ENCODE results near the gene CST3. TPM values are rescaled to one million over a fixed set of nuclear protein-coding genes. Genes with fewer than 3 reads are reported as not detected.
A peak's percentile ranks its signal among the peaks of the same experiment; 100 is the strongest.

The CST3 gene
- total RNA-seq, 2 donors from 2014 or later = 131 to 177 TPM

- no peak overlapping the region for H3K4me3 ChIP-seq (ENCODE audit: low read length)
- no peaks in the 10 kb centered on the region for H3K27me3 ChIP-seq (ENCODE audit: control insufficient read depth, insufficient read depth, low read length, poor library complexity, severe bottlenecking)
- no peak for DNase-seq
- Mint-ChIP-seq H3K27ac (no peak overlapping the region), H3K9me3 (no peaks in the 10 kb centered on the region), H3K4me3 (no peak overlapping the region), H3K4me1 (peaks cover 37% of the 10 kb centered on the region), H3K36me3 (ENCODE audit: low read depth) (no peaks in the 10 kb centered on the region), H3K27me3 (ENCODE audit: insufficient read depth) (no peaks in the 10 kb centered on the region)
- peaks cover 2% of the 10 kb centered on the region for H3K4me1 ChIP-seq (ENCODE audit: control insufficient read depth, insufficient read depth, low read length)
- no peaks in the 10 kb centered on the region for H3K36me3 ChIP-seq (ENCODE audit: control insufficient read depth, insufficient read depth, low read length)
- WGBS, 2 experiments (ENCODE audit: insufficient coverage in 1 of 2, insufficient read length in 1 of 2) = 87 to 100% methylated on average over 2 to 3 of the region's 3 CpGs
- no peak overlapping the region for H3K9ac ChIP-seq (ENCODE audit: extremely low read depth, low read length, poor library complexity, severe bottlenecking)
- TF ChIP-seq CTCF (conservative IDR thresholded peaks at IDR 0.05) = no peak
- no peak overlapping the region for H3K27ac ChIP-seq (ENCODE audit: low read depth, low read length)
- peaks cover 4% of the 10 kb centered on the region for H3K9me3 ChIP-seq (ENCODE audit: control insufficient read depth, low read length)
Observed at GRCh38 chr20:23627501-23627900, 10.3 kb downstream of the CST3 start.

GRCh38 chr20:23626040-23626620 lies 11.6 kb downstream of the CST3 start:
- peak; percentile 53 for DNase-seq
- Histone ChIP-seq H3K9ac (ENCODE audit: extremely low read depth, low read length, poor library complexity, severe bottlenecking) (no peak overlapping the region), H3K27ac (ENCODE audit: low read depth, low read length) (no peak overlapping the region), H3K4me3 (ENCODE audit: low read length) (no peak overlapping the region), H3K27me3 (ENCODE audit: control insufficient read depth, insufficient read depth, low read length, poor library complexity, severe bottlenecking) (no peaks in the 10 kb centered on the region), H3K4me1 (ENCODE audit: control insufficient read depth, insufficient read depth, low read length) (peaks cover 2% of the 10 kb centered on the region), H3K9me3 (ENCODE audit: control insufficient read depth, low read length) (peaks cover 4% of the 10 kb centered on the region), H3K36me3 (ENCODE audit: control insufficient read depth, insufficient read depth, low read length) (no peaks in the 10 kb centered on the region)
- Mint-ChIP-seq H3K4me3 (no peak overlapping the region), H3K4me1 (peaks cover 39% of the 10 kb centered on the region), H3K9me3 (no peaks in the 10 kb centered on the region), H3K27me3 (ENCODE audit: insufficient read depth) (no peaks in the 10 kb centered on the region), H3K27ac (no peak overlapping the region), H3K36me3 (ENCODE audit: low read depth) (no peaks in the 10 kb centered on the region)
- no peak for TF ChIP-seq CTCF (conservative IDR thresholded peaks at IDR 0.05)
- 91 to 92% methylated on average over 4 of the region's 4 CpGs for WGBS, 2 experiments (ENCODE audit: insufficient coverage in 1 of 2, insufficient read length in 1 of 2)

- no peak overlapping the region for H3K4me3 ChIP-seq (ENCODE audit: low read length)
- Mint-ChIP-seq H3K9me3 (no peaks in the 10 kb centered on the region), H3K27ac (no peak overlapping the region), H3K4me3 (no peak overlapping the region), H3K27me3 (ENCODE audit: insufficient read depth) (no peaks in the 10 kb centered on the region), H3K4me1 (peaks cover 45% of the 10 kb centered on the region), H3K36me3 (ENCODE audit: low read depth) (no peaks in the 10 kb centered on the region)
- no peak overlapping the region for H3K9ac ChIP-seq (ENCODE audit: extremely low read depth, low read length, poor library complexity, severe bottlenecking)
- TF ChIP-seq CTCF (conservative IDR thresholded peaks at IDR 0.05) = no peak
- peak; percentile 28 for DNase-seq
- H3K27ac ChIP-seq (ENCODE audit: low read depth, low read length) = no peak overlapping the region
- peaks cover 4% of the 10 kb centered on the region for H3K9me3 ChIP-seq (ENCODE audit: control insufficient read depth, low read length)
- H3K27me3 ChIP-seq (ENCODE audit: control insufficient read depth, insufficient read depth, low read length, poor library complexity, severe bottlenecking) = no peaks in the 10 kb centered on the region
- H3K36me3 ChIP-seq (ENCODE audit: control insufficient read depth, insufficient read depth, low read length) = no peaks in the 10 kb centered on the region
- 87 to 88% methylated on average over 8 to 9 of the region's 9 CpGs for WGBS, 2 experiments (ENCODE audit: insufficient coverage in 1 of 2, insufficient read length in 1 of 2)
- peaks cover 2% of the 10 kb centered on the region for H3K4me1 ChIP-seq (ENCODE audit: control insufficient read depth, insufficient read depth, low read length)
Observed at GRCh38 chr20:23625236-23625964, 12.4 kb downstream of the CST3 start.
